Adrenal gland (tissue), 5 donors: ENCODE measurements around the gene TMEM259.

Experiments
- POLR2A ChIP-seq, 2 donors: fragments of 450-650 bp; IDR thresholded peaks; one replicate each; pipeline ENCODE4 v1.6.1; 2017; ENCODE audit warnings: antibody characterized with exemption in 2 of 2, mild to moderate bottlenecking in 2 of 2, moderate library complexity in 1 of 2
- TF ChIP-seq, protein P1 (sequence below), 6 experiments: fragments of 450-650 bp in 4 of 6; fragments of 200-600 bp in 2 of 6; sonication (generic) in 1 of 6; IDR thresholded peaks; 1 replicate in 5 of 6; 2 replicates in 1 of 6; pipeline versions ENCODE4 v1.5.1 to v1.8.0; 2016 to 2021; ENCODE audit warnings: antibody characterized with exemption in 6 of 6, mild to moderate bottlenecking in 2 of 6, moderate library complexity in 1 of 6
- donor health status: DM: no; HTN: no; CAD: no.

DNA sequence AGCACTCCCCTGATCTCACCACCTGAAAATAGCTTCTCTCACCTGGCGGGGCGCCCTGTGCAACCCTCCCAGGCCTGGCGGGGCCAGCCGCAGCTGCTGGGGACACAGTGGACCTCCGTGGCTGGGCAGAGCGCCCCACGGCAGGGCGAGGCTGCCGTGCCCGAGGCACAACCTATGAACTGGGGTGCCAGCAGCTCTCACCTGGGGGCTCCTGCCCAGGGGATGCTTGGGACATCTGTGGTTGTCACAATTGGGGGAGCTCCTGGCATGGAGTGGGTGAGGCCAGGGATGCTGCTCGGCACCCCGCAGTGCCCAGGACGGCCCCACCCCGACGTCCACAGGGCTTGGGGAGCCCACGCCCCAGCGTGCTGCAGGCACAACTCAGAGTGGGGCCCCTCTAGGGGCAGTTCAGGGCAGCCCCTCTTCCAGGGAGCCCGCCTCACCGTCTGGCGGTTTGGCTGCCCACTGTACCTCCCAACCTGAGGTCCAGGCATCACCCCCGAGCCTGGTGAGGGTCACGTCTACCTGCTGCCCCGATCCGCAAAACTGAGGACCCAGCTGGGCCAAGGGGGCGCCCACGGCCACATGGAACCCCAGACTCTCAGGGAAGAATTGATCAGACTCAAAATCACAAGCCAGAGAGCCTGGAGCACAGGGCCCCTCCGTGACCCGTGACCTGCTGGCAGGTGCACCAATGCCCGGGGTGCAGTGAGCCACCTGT, 5.7 kb downstream of the TMEM259 start:
- TF ChIP-seq, protein P1, sequence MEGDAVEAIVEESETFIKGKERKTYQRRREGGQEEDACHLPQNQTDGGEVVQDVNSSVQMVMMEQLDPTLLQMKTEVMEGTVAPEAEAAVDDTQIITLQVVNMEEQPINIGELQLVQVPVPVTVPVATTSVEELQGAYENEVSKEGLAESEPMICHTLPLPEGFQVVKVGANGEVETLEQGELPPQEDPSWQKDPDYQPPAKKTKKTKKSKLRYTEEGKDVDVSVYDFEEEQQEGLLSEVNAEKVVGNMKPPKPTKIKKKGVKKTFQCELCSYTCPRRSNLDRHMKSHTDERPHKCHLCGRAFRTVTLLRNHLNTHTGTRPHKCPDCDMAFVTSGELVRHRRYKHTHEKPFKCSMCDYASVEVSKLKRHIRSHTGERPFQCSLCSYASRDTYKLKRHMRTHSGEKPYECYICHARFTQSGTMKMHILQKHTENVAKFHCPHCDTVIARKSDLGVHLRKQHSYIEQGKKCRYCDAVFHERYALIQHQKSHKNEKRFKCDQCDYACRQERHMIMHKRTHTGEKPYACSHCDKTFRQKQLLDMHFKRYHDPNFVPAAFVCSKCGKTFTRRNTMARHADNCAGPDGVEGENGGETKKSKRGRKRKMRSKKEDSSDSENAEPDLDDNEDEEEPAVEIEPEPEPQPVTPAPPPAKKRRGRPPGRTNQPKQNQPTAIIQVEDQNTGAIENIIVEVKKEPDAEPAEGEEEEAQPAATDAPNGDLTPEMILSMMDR (IDR thresholded peaks at IDR 0.05): no peak
- no peak for TF ChIP-seq POLR2A (IDR thresholded peaks at IDR 0.05)
